Endothelial cell of umbilical vein (primary cell): ENCODE results near the gene KIFC3.

Experiments used
- EZH2 ChIP-seq: IDR thresholded peaks from 2 replicates; pipeline ENCODE4 v1.6.1; 2012; ENCODE audit warnings: borderline replicate concordance, low read depth, mild to moderate bottlenecking, moderate library complexity, low read length, inconsistent platforms; ENCODE audit not compliant: severe bottlenecking
- FOS ChIP-seq: IDR thresholded peaks from 2 replicates; pipeline ENCODE4 v1.6.1; 2011; ENCODE audit warnings: mild to moderate bottlenecking, low read length, moderate library complexity, borderline replicate concordance; ENCODE audit not compliant: insufficient read depth
- JUN ChIP-seq: IDR thresholded peaks from 2 replicates; pipeline ENCODE4 v1.6.1; 2011; ENCODE audit warnings: borderline replicate concordance, low read depth; ENCODE audit not compliant: insufficient read length, insufficient read depth
- MAX ChIP-seq: IDR thresholded peaks from 2 replicates; pipeline ENCODE4 v1.6.1; 2011; ENCODE audit not compliant: insufficient read depth, insufficient read length
- MYC ChIP-seq: IDR thresholded peaks from one replicate; pipeline ENCODE4 v1.6.1; 2011; ENCODE audit warnings: mild to moderate bottlenecking, low read depth, low read length
- POLR2A ChIP-seq: IDR thresholded peaks from 2 replicates; pipeline ENCODE4 v1.6.1; 2012; ENCODE audit warnings: low read depth, mild to moderate bottlenecking, control low read depth, low read length
- POLR2AphosphoS5 ChIP-seq: IDR thresholded peaks from 2 replicates; pipeline ENCODE4 v1.6.1; 2012; ENCODE audit warnings: low read depth, mild to moderate bottlenecking, control low read depth, low read length, moderate library complexity; ENCODE audit not compliant: insufficient read depth
- TF ChIP-seq, protein P1 (sequence below), 2 donors: IDR thresholded peaks; 1 replicate in 1 of 2; 2 replicates in 1 of 2; pipeline ENCODE4 v1.5.1; 2011; ENCODE audit warnings: low read length in 2 of 2, mild to moderate bottlenecking in 2 of 2, moderate library complexity in 2 of 2, control low read depth in 1 of 2, inconsistent platforms in 1 of 2, low read depth in 1 of 2; ENCODE audit not compliant: insufficient read depth in 1 of 2; ENCODE audit errors: extremely low read depth in 1 of 2

GRCh38 chr16:57766714-57767348 is 35.5 kb downstream of the KIFC3 start:
- TF ChIP-seq POLR2AphosphoS5 (no peak), EZH2 (no peak), POLR2A (no peak), JUN (no peak), FOS (no peak), MYC (no peak), MAX (no peak)
- TF ChIP-seq, protein P1, sequence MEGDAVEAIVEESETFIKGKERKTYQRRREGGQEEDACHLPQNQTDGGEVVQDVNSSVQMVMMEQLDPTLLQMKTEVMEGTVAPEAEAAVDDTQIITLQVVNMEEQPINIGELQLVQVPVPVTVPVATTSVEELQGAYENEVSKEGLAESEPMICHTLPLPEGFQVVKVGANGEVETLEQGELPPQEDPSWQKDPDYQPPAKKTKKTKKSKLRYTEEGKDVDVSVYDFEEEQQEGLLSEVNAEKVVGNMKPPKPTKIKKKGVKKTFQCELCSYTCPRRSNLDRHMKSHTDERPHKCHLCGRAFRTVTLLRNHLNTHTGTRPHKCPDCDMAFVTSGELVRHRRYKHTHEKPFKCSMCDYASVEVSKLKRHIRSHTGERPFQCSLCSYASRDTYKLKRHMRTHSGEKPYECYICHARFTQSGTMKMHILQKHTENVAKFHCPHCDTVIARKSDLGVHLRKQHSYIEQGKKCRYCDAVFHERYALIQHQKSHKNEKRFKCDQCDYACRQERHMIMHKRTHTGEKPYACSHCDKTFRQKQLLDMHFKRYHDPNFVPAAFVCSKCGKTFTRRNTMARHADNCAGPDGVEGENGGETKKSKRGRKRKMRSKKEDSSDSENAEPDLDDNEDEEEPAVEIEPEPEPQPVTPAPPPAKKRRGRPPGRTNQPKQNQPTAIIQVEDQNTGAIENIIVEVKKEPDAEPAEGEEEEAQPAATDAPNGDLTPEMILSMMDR (IDR thresholded peaks at IDR 0.05; ENCODE audit: extremely low read depth in 1 of 2, insufficient read depth in 1 of 2, low read depth in 1 of 2, low read length in 2 of 2) = no peak
